Amniotic epithelial cell (primary cell): ENCODE data around the gene NDUFB8.

Experiments
- DNase-seq: peaks from one replicate; pipeline ENCODE4 v3.0.0-alpha.2; 2010; ENCODE audit warnings: low read depth

NDUFB8 gene

DNA sequence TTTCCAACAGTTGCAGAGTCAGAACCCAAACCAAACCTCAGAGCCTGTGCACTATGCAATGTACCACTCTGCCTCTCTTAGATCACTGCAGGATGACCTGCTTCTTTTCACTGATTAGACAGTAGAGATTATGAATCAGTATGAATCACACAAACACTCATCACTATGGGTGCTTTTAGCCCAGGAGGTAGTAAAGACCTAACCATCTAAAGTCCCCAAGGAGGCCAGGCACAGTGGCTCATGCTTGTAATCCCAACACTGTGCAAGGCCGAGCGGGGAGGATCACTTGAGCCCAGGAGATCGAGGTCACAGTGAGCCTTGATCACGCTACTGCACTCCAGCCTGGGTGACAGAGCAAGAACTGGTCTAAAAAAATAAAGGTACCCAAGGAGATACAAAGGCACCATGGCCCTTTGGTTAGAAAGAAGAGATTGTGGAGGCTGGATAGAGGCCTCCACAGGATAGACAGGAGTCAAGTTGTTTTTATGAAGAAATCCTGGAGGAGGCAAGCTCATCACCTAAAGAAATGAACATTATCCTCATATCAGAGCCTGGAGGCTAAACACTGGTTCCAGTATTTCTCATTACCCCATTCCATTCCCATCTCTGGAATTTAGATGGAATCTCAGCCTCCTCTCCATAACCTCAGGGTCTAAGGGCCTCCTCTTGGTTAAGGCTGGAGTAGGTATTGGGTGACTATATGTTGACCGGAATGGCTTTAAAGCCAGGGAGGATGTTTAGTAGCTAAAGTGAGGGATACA lies 22.9 kb downstream of the NDUFB8 start:
- peak; percentile 83 for DNase-seq

DNA sequence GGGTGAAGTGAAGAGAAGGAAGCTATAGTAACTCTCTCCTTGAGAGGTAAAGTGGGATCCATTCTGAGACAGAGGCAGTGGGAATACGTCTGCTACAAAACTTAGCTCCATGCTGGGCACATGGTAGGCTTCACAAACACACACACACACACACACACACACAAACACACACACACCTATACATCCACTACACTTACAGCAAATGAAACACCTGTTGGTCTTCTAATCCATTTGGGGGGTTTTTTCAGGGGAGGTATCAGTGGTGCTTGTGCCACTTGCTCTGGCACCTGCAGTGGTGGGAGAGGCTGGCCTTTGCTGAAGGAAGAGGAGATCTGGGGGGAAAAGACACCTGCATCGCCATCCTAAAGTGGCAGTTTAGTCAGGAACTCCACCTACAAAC lies 24.5 kb downstream of the NDUFB8 start:
- DNase-seq, result no peak

DNA sequence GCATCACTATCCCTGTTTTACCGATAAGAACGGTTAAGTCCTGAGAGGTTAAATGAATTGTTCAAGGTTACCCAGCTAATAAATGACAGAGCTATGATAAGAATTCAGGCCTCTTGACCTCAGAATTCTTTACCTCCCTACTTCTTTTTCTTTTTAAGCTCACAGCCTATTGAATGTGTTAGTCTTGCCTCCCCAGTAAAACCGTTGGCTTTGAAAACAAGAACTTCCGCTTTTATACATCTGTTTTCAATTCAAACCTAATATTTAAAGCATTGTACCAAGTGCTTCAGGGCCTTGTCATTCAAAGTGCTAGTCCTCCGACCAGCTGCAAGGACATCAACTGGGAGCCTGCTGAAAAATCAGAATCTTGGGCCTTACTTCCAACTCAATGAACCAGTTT lies 25.6 kb downstream of the NDUFB8 start:
- DNase-seq, result peak; percentile 38

DNA sequence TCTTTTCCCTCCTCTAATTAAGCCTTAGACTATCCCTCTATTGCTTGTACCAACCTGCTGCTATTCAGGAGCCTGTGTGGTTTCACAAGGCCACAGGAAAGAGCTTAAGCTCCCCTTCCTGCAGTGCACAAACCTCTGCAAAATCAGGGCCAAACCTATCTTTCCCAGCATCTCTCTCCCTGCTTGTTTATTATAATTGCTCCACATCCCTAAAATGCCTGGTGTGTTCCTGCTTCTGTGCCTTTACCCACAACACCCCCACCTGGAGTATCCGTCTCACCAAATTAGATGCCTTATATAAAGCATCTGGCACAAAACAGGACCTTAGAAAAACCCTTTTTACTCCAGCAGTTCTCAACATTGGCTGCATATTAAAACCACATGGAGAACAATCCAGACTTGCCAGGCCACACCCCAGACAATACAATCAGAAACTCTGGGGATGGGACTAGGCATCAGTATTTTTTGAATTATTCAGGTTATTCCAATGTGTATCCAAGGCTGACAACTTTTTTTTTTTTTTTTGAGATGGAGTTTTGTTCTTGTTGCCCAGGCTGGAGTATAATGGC lies 26.7 kb downstream of the NDUFB8 start:
- no peak for DNase-seq

DNA sequence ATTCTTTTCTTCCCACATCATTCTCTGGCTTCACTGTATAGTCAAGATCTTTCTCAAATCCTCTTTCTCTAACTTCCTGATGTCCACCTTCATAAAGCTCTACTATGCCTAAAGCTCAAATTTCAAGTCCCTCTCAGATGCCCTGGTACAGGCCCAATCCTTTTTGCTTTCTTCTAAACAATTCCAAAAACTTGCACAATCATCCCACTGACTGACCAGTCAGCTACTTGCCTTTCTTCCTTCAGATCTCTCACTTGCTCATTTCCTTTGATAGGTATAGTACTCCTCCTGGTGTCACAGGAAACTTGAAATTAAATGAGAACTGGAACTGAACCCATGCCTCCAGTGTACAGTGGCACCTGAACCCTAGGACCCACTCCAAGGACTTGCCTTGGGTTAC lies 28.2 kb downstream of the NDUFB8 start:
- no peak for DNase-seq

DNA sequence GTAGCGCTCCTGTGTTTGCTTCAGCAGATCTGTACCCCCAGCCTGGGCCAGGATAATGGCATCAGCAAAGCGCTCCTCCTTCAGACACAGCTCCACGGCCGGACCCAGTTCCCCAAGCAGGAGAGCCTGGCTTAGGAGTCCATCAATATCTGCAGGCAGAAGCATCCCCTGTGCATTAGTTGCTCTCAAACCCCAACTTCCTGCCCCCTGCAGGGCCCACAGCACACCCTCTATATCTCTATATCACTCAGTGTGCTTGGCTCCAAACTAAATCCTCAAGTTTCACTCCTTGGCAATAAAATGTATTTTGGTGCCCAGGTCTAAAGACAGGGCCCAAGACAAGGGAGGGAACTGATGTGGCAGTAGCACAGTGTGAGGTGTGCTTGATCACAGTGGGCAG lies 31.6 kb downstream of the NDUFB8 start:
- DNase-seq, result no peak

DNA sequence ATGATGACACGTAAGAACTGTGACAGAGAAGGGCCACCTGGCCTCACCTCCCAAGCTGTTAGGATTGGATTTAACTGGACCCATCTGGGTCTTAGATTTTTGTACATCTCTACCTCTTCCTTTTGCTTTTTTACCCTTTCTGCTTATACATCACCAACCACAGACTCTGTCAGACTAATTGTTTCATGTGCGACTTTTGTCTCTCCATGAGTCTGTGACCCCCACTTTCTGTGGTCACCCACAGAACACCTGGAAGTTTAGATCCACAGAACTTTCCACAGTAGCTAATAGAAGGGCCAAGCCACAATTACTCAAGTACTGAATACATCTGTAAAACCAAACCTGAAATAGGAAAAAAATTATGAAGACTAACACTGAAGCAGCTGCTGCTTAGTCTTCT lies 33.1 kb downstream of the NDUFB8 start:
- DNase-seq, result no peak

DNA sequence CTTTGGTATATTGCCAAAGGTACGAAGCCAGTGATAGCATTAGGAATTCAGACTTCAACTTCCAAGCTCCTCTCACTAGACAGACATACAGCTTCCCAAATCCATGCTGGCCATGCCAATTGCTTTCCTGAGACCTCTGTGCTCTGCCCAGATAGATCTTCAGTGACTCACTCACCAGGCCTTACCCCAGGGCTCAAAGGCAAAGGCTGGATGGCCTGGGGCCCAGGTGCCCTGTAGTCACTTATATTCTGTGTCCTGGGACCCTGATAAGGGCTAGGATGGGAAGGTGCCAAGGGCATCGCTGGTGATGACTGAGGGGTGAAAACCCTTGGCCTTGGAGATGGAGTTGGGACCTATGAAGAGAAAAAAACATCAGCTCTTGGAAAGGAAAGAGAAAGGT lies 39.1 kb downstream of the NDUFB8 start:
- no peak for DNase-seq

DNA sequence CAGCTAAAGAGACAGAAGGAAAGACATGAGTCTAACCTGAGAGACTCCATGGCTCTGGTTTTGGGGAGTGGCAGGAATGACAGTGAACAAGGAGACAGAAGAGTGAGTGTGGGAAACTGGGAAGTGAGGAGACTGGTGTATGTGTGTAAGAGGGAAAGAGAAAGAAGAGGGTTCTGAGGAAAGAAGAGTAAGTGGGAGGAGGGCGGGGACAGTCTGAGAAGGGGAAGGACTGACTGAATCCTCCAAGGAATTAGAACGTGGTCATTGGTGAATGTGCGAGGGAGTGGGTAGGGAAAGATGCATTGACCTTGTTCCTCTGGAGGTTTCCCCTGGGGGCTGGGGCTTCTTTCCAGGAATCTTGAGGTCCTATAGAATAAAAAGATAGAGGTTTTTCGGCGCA lies 40.3 kb downstream of the NDUFB8 start:
- no peak for DNase-seq

DNA sequence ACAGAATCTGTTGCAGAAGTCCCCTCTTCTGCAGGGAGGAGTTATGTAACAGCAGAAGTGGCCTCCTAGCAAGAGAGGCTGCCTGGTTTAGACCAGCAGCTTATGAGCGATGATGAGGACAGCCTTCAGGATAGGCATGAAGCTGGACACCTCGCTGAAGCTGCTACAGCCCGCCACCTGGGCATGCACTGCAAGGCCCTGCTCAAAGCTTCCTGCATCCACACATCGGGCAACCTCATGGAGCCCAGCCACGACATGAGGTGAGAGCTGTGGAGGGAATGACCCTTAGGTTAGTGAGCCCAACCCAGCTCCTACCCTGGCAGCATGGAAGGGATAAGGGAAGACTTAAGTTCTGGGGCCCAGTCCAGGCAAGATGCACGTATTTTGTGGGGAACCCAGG lies 42.1 kb downstream of the NDUFB8 start:
- DNase-seq, result no peak

DNA sequence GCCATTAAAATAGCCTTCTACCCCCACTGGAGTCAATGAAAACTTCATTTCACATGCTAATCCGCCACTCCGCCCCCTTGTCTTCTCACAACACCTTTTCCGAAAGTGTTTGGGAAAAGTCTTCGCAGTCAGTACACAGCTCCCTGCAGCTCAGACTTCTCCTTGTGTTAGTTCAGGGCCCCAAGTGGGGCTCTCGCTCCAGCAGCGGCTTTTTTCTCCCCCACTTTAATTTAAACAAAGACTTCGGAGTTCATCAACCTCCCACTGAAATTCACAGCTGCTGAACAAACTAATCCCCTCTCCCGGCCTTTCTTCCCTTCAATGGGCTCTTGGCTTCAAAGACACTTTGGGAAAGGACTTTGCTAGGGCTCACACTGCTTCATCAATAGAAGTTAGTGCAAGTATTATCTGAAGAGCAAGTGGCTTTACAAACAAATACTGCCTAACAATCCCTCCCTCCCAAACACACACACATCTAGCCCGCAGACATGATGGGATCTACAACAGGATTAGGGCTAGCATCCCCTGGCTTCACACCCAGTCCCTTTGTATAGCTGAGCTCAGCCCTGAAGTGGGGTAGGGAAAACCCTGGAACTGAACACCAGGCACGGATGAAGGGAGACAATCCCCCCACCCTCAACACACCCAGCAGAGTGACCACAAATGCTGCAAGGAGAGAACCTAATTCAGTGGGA lies 43.7 kb downstream of the NDUFB8 start:
- DNase-seq, result no peak

DNA sequence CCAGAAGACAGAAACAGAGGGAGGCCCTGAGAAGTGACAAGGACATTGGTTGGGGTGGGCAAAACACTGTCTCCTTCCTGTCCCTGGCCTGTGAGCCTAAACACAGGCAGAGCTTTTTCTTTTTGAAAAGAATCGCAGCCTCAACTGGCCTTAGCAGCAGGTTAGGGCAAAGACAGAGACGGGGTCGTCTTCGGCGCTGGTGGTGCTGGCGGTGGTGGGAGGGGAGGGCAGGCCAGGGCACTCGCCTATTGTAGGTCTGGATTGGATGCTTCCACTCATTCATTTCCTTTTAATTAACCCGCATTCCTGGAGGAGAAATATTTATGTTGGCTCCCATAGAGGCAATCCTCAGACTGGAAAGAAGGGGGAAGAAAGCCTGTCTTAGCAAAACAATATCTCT lies 44.3 kb downstream of the NDUFB8 start:
- no peak for DNase-seq

DNA sequence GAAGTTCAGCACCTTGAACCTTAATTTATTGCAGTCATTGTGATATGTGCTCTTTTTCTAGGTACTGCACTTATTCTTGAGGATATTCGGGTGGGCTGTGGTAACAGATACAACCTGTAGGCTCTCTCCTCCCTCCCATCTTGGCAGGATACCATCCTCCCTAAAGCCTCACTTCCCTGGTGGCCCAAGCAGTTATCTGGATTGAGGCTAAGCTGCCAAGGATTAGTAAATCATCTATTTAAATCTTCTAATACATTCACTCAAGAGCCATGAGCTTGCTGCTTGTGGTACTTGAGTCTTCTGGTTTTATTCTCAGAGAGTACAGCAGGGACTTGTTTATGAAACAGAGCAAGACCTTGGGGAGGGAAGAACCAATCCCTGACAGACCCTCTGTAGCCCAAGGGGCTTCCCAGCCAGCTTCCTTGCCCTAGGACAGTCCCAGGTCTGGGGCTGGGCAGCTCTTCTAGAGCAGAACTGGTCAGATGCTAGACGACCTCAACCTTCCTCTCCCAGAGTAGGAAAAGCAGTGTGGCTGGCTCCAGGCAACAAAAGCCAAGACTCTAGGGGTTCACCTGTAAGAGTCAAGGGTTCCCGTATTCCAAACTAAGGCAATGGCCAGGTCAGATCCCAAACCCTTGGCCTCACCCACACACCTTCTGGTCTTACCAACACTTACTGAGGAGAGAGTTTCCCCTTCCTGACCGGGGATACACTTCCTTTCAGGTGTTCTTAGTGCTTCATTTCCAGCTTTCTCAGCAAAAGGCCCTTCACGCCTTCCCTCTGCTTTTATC lies 45.6 kb downstream of the NDUFB8 start:
- no peak for DNase-seq

DNA sequence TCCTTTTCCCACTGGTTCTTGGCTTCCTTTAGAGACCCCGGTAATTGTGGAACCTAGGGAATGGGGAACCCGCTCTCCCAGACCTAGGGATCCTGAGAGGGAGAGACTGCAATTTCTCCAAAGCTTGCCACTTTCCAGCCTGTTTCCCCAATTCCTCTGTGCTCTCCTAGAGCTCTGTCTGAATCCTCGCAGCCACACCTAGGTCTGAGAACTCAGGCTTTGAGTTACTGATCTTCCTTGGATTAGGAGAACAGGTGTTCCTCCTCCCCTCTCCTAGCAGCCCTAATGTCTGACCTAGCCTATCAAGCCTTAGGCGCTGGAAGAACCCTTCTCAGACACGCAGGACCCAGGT lies 46.9 kb downstream of the NDUFB8 start:
- DNase-seq, result no peak

DNA sequence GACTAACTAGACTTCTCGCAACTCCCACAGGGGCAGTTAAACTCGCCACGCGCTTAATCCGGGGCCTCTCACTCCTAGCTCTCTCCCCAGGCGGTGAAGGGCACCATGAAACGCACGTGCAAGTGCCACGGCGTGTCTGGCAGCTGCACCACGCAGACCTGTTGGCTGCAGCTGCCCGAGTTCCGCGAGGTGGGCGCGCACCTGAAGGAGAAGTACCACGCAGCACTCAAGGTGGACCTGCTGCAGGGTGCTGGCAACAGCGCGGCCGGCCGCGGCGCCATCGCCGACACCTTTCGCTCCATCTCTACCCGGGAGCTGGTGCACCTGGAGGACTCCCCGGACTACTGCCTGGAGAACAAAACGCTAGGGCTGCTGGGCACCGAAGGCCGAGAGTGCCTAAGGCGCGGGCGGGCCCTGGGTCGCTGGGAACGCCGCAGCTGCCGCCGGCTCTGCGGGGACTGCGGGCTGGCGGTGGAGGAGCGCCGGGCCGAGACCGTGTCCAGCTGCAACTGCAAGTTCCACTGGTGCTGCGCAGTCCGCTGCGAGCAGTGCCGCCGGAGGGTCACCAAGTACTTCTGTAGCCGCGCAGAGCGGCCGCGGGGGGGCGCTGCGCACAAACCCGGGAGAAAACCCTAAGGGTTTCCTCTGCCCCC lies 47.4 kb downstream of the NDUFB8 start:
- peak; percentile 48 for DNase-seq

DNA sequence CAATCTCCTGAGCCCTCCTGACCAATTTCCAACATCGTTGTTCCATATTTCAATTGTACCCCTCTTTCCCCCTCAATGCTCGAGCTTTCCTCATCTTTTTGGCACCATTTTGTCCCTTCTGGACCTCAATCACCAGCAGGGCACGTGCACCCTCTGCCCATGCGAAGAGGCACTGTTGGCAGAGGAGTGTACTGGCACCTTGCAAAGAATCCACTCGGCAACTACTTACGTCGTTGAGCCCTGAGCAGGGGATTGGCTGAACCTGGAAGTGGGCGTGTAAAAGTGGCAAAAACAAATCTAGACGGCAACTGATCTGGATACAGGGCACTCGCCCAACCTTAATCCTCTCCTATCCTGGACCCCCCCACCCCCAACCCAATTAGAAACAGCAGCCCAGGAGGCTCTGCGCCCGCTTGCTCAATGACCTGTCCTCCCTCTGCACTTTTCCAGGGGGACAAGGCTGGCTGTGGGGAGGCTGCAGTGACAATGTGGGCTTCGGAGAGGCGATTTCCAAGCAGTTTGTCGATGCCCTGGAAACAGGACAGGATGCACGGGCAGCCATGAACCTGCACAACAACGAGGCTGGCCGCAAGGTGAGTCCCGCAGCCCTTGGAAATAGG lies 48.1 kb downstream of the NDUFB8 start:
- peak; percentile 71 for DNase-seq

DNA sequence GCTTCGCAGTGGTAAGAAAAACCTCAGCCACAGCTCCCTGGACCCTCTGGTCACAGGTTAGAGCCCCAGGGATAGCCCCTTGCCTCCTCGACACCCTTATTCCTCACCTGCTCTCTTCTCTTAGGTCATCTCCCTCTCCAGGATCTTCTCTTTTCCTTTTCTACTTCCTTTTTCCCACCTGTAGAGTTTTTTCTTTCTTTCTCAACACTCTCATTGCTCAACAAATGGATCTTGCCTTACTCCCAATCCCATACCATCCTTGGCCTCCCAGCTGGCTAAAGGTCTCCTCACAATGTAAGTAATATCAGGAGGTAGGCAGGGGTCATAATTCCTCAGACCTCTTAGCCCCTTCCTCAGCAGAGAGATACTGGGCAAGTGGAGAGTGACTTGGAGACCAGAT lies 49.7 kb downstream of the NDUFB8 start:
- DNase-seq, result no peak

DNA sequence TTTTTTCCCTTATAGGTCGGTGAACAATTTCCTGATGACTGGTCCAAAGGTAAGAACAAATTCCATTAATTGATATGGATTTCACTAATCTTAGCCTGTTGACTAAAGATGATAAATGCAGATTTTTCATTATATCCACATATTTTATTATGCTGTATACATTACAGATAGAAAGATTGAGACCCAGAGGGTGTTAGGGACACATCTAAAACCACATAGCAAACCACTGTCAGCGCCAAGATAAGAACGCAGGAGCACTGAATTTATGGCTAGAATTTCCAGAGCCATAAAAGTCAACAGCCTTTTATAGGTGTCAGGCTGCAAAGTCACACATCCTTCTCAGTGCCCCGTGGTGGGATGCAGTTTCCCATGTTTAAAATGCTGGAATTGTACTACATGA lies 50.6 kb downstream of the NDUFB8 start:
- no peak for DNase-seq

DNA sequence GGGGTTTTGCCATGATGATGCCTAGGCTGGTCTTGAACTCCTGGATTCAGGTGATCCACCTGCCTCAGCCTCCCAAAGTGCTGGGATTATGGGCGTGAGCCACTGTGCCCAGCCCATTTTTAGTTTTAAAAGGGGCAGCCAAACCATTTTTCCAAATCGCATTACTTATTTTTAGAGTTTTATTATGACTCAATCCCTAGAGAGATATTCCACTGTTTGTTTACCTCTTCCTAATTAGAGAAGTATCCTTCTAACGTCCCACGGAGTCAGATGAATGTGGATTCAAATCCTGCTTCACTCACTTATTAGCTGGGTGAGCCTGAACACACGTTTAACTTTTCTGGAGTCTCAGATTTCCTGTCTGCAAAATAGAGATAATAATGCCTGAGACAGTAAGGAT lies 51.7 kb downstream of the NDUFB8 start:
- no peak for DNase-seq
